DND-41 (cell line): ENCODE results near the gene TCF19.

ENCODE experiments used
- ATAC-seq: fragments of 200-7000 bp; cut with Tn5 transposase; 3 replicates; pipeline ENCODE4 v1.9.1; 2021; ENCODE audit warnings: low read depth; ENCODE audit not compliant: insufficient read depth
- DNase-seq: peaks from one replicate; pipeline ENCODE4 v3.0.0-alpha.2; 2020
- H2AFZ ChIP-seq: 2 replicates; pipeline ENCODE4 v1.6.0; 2012; ENCODE audit warnings: low read depth, low read length
- H3K27ac ChIP-seq: 2 replicates; pipeline ENCODE4 v1.5.1; 2012; ENCODE audit warnings: low read length, inconsistent platforms
- H3K27me3 ChIP-seq: fragments of 200-600 bp; sonication (generic); 2 replicates; pipeline ENCODE4 v1.6.0; 2012; ENCODE audit warnings: low read length, mild to moderate bottlenecking, inconsistent platforms; ENCODE audit not compliant: insufficient read depth, poor library complexity
- H3K36me3 ChIP-seq: 2 replicates; pipeline ENCODE4 v1.5.1; 2012; ENCODE audit warnings: low read length, inconsistent platforms; ENCODE audit not compliant: insufficient read depth
- H3K4me1 ChIP-seq: 2 replicates; pipeline ENCODE4 v1.5.1; 2012; ENCODE audit warnings: mild to moderate bottlenecking, low read length; ENCODE audit not compliant: insufficient read depth
- H3K4me2 ChIP-seq: 2 replicates; pipeline ENCODE4 v1.6.0; 2012; ENCODE audit warnings: mild to moderate bottlenecking, moderate library complexity, low read length, inconsistent platforms; ENCODE audit not compliant: insufficient read depth
- H3K4me3 ChIP-seq, 2 experiments: fragments of 200-600 bp in 1 of 2; shearing (Covaris generic) in 1 of 2; 2 replicates each; pipeline ENCODE4 v1.5.1; 2012 to 2016; ENCODE audit warnings: inconsistent platforms in 2 of 2, low read length in 2 of 2, mild to moderate bottlenecking in 2 of 2, low read depth in 1 of 2, moderate library complexity in 1 of 2
- H3K79me2 ChIP-seq: 2 replicates; pipeline ENCODE4 v1.6.0; 2012; ENCODE audit warnings: low read length, inconsistent platforms; ENCODE audit not compliant: insufficient read depth
- H3K9ac ChIP-seq: 2 replicates; pipeline ENCODE4 v1.6.0; 2012; ENCODE audit warnings: low read depth, mild to moderate bottlenecking, inconsistent platforms, low read length, moderate library complexity
- H3K9me3 ChIP-seq: 2 replicates; pipeline ENCODE4 v1.5.1; 2012; ENCODE audit warnings: low read length, moderate library complexity, mild to moderate bottlenecking, inconsistent platforms; ENCODE audit not compliant: insufficient read depth, severe bottlenecking
- H4K20me1 ChIP-seq: 2 replicates; pipeline ENCODE4 v1.6.0; 2012; ENCODE audit warnings: low read length; ENCODE audit not compliant: insufficient read depth
- EZH2 ChIP-seq: IDR thresholded peaks from 3 replicates; pipeline ENCODE4 v1.6.1; 2012; ENCODE audit warnings: borderline replicate concordance, low read depth, mild to moderate bottlenecking, moderate library complexity, low read length, inconsistent platforms; ENCODE audit not compliant: severe bottlenecking
- TF ChIP-seq, protein P1 (sequence below): IDR thresholded peaks from 2 replicates; pipeline ENCODE4 v1.5.1; 2012; ENCODE audit warnings: borderline replicate concordance, low read length, moderate library complexity, mild to moderate bottlenecking; ENCODE audit not compliant: poor library complexity, severe bottlenecking; ENCODE audit errors: extremely low read depth

The TCF19 gene, protein sequence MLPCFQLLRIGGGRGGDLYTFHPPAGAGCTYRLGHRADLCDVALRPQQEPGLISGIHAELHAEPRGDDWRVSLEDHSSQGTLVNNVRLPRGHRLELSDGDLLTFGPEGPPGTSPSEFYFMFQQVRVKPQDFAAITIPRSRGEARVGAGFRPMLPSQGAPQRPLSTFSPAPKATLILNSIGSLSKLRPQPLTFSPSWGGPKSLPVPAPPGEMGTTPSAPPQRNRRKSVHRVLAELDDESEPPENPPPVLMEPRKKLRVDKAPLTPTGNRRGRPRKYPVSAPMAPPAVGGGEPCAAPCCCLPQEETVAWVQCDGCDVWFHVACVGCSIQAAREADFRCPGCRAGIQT

DNA sequence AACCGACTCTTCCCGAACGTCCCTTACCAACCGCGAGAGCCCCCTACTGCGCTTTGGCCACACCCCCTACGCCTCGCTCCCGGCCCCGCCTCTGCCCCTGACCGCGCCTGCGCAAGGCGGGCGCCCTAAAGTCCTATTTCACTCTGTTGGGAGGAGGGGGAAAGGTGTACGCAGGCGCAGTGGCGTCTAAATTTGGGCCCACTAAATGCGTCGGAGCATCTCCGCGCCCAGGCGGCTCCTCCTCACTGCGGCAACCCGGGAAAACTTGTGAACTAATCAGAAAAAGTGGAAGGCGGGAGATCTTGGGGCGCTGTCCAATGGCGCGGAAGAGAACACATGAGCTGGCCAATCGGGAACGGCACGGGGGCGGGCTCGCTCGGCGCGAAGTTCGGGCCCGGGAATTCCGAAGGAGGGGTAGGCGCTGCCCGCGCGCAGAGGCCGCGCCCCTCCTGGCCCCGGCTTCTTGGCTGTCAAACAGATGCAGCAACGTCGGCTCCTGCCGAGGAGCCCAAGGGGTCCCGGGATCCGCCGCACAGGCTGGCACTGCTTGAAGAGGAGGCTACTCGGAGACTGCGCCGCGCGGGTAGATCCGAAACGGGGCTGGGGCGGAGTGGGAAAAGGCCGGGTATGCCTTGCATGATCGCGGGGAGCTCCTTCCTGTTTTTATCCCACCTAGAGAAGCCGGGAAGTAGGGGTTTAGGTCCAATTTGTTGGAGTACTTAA lies at the start of gene TCF19:
TCF19 (plus strand) TSS at position 450 of the 723 bp plus-strand sequence. CDS start 881 bp downstream, outside the sequence.
- Histone ChIP-seq H3K27ac (peak within 1 kb of the TSS; percentile 84), H2AFZ (peak within 1 kb of the TSS; percentile 83)

DNA sequence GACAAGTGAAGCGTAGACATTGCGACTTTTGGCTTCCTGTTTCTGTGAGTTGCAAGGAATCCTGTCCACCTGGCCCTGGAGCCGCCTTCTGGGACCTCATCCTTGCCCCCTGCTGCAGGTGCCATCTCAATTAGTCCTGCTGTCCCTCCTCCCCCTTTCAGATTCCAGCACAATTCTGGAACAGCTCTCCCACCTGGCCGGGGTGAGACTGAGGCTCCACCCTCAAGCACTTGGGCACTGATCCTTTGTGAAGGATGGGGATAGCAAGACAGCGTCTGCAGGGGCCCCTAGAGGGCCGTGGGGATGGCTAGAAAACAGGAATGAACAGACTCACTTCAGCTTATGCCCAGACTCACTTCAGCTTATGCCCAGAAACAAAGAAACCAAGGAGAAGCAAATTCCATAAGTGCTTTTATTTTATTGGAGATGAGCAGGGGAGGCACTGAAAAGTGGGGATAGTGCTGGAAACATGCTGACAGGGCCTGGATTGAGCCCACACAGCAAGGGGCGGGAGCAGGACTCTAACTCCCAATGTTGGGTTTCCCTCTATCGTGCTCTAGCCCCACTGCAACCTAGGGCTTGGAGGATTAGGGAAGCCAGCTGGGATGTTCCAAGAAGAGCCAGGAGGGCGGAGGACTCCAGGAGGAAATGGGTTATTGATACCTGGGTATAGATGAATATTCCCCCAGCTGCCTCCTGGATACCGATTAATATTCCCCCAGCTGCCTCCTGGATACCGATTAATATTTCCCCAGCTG lies 47.4 kb upstream of the TCF19 start:
- no peak overlapping the region for H2AFZ ChIP-seq
- H3K4me3 ChIP-seq = no peak overlapping the region
- peaks cover 42% of the 10 kb centered on the region for H3K27me3 ChIP-seq
- no peak overlapping the region for H3K27ac ChIP-seq
- H3K4me1 ChIP-seq = no peaks in the 10 kb centered on the region
- H3K4me2 ChIP-seq = no peak overlapping the region
- ATAC-seq = no peak
- H3K36me3 ChIP-seq = no peaks in the 10 kb centered on the region
- H4K20me1 ChIP-seq = no peaks in the 10 kb centered on the region
- no peaks in the 10 kb centered on the region for H3K9me3 ChIP-seq
- DNase-seq = no peak
- no peaks in the 10 kb centered on the region for H3K79me2 ChIP-seq
- H3K9ac ChIP-seq = no peak overlapping the region
- TF ChIP-seq, protein P1, sequence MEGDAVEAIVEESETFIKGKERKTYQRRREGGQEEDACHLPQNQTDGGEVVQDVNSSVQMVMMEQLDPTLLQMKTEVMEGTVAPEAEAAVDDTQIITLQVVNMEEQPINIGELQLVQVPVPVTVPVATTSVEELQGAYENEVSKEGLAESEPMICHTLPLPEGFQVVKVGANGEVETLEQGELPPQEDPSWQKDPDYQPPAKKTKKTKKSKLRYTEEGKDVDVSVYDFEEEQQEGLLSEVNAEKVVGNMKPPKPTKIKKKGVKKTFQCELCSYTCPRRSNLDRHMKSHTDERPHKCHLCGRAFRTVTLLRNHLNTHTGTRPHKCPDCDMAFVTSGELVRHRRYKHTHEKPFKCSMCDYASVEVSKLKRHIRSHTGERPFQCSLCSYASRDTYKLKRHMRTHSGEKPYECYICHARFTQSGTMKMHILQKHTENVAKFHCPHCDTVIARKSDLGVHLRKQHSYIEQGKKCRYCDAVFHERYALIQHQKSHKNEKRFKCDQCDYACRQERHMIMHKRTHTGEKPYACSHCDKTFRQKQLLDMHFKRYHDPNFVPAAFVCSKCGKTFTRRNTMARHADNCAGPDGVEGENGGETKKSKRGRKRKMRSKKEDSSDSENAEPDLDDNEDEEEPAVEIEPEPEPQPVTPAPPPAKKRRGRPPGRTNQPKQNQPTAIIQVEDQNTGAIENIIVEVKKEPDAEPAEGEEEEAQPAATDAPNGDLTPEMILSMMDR = no peak
- no peak for TF ChIP-seq EZH2

More for the DNA sequence above, at the start of gene TCF19:
- Histone ChIP-seq H3K9ac (peak within 1 kb of the TSS; percentile 73), H3K4me3 (peak within 1 kb of the TSS; percentile 60 to 85), H3K27me3 (no peaks in the 10 kb centered on the region), H3K4me2 (peak within 1 kb of the TSS; percentile 88), H3K4me1 (peaks cover 57% of the 10 kb centered on the region), H3K36me3 (peaks cover 67% of the 10 kb centered on the region), H3K9me3 (no peaks in the 10 kb centered on the region), H3K79me2 (peaks cover 59% of the 10 kb centered on the region), H4K20me1 (peaks cover 22% of the 10 kb centered on the region)
- no peak for TF ChIP-seq EZH2
- TF ChIP-seq, protein P1 = no peak
- ATAC-seq (peak; percentile 90), DNase-seq (peak; percentile 100)

DNA sequence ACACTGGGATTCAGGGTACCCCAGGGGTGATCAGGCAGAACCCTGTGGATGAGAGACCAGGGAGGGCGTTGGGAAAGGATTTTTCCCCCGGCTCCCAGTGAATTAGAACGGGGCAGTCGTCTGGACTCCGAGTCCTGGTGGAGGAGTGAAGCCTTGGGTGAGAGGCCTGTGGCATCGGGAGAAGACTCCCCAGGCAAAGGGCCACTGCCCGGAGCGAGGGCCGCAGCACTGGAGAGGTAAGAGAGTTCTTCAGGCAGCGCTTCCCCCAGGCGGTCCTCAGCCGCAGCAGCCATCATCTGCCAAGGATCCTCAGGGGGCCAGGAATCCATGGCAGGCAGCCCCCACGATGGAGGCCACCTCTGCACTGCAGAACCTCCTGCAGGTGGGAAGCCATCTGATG lies 46.7 kb upstream of the TCF19 start:
- Histone ChIP-seq H3K79me2 (no peaks in the 10 kb centered on the region), H3K4me3 (no peak overlapping the region), H3K9me3 (no peaks in the 10 kb centered on the region), H3K4me1 (no peaks in the 10 kb centered on the region), H2AFZ (no peak overlapping the region), H4K20me1 (no peaks in the 10 kb centered on the region), H3K27me3 (peaks cover 47% of the 10 kb centered on the region), H3K36me3 (no peaks in the 10 kb centered on the region), H3K27ac (no peak overlapping the region), H3K9ac (no peak overlapping the region), H3K4me2 (no peak overlapping the region)
- ATAC-seq (no peak), DNase-seq (no peak)
- no peak for TF ChIP-seq EZH2
- TF ChIP-seq, protein P1 = no peak
